ENCODE measurements around the gene MAML3.
A peak's percentile ranks its signal among the peaks of the same experiment; 100 is the strongest.

Gene MAML3

DNA sequence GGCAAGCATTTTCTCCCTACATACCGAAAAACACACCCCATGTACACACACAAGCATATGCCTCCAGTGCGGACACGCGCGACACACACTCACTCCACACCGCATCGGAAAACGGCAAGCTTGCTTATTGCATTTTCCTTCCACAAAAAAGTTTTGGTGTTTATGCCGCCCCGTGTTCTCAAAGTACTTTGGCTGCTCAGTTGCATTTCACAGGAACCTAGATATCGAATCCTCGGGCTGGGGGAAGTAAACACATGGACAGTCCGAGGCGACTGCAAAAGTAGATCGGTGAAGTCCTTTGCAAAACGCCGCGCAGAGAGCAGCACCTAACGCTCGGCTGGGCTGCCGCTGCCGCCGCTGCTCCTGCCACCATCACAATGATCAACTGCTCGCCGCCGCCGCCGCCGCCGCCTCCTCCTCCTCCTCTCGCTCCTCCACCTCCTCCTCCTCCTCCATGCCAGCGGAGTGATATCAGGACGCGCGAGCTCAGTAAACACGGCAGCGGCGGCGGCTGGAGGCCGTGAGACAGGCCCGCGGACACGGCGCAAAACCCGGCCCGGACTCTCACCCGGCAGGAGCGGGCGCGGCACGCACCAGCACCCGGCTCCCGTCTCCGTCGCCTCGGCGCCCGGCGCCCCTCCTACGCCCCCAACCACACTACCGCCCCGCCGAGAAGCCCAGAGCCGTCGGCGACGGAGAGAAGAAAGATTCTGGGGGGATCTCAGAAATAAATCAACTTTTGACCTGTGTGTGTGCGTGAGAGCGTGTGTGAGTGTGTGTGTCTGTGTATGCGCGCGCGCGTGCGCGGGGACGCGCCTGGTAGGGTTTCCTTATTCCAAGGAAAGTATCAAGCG lies at the start of gene MAML3:
Gene MAML3, minus strand, starts transcription at position 467 of the 854 bp plus-strand sequence. CDS start 857 bp downstream, outside the sequence.
- DNase-seq (ENCODE audit: low read depth) = peak; percentile 97
- TF ChIP-seq, protein P1, sequence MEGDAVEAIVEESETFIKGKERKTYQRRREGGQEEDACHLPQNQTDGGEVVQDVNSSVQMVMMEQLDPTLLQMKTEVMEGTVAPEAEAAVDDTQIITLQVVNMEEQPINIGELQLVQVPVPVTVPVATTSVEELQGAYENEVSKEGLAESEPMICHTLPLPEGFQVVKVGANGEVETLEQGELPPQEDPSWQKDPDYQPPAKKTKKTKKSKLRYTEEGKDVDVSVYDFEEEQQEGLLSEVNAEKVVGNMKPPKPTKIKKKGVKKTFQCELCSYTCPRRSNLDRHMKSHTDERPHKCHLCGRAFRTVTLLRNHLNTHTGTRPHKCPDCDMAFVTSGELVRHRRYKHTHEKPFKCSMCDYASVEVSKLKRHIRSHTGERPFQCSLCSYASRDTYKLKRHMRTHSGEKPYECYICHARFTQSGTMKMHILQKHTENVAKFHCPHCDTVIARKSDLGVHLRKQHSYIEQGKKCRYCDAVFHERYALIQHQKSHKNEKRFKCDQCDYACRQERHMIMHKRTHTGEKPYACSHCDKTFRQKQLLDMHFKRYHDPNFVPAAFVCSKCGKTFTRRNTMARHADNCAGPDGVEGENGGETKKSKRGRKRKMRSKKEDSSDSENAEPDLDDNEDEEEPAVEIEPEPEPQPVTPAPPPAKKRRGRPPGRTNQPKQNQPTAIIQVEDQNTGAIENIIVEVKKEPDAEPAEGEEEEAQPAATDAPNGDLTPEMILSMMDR (IDR thresholded peaks at IDR 0.05; ENCODE audit: low read length, missing control alignments) = no peak

DNA sequence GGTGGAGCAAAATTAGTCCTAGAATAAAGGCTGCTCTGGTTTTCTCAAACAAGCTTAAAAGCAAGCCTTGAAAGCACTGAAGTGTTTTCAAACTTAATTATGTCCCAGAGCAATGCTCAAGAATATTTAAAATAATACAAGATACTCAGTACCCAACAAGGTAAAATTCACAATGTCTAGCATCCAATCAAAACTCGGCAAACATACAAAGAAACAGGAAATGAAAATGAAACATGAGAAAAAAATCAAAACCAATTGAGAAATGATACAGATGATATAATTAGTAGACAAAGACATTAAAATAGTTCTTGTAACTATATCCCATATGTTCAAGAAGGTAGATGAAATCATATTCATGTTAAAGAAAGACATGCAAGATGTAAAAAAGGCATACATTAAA lies 45.0 kb upstream of the MAML3 start:
- TF ChIP-seq, protein P1 (IDR thresholded peaks at IDR 0.05; ENCODE audit: low read length, missing control alignments) = no peak
- DNase-seq (ENCODE audit: low read depth) = no peak
- H3K4me3 ChIP-seq (replicated peaks; ENCODE audit: low read depth, low read length) = no peak overlapping the region

More for the DNA sequence above, at the start of gene MAML3:
- H3K4me3 ChIP-seq (replicated peaks; ENCODE audit: low read depth, low read length) = peak within 1 kb of the TSS; percentile 79

DNA sequence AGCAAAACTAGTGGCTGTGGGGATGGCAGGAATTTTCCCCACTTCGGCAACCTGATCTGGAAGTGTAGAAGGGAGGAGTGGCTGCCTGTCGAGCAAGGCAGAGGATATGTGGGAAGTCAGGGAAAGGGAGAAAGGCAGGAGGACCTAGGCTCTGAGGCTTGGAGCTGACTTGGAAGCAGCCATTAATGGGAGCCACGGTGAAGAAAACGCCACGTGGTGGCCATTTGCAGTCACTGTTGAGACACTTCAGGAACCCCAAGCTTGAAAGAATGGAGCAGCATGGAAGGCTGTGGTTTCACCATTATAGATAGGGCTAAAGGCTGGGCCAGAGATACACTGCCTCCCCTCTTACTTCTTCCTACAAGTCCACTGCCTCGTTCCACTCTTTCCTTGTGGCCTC lies 41.8 kb upstream of the MAML3 start:
- TF ChIP-seq, protein P1 (IDR thresholded peaks at IDR 0.05; ENCODE audit: low read length, missing control alignments) = no peak
- H3K4me3 ChIP-seq (replicated peaks; ENCODE audit: low read depth, low read length) = no peak overlapping the region
- DNase-seq (ENCODE audit: low read depth) = no peak

DNA sequence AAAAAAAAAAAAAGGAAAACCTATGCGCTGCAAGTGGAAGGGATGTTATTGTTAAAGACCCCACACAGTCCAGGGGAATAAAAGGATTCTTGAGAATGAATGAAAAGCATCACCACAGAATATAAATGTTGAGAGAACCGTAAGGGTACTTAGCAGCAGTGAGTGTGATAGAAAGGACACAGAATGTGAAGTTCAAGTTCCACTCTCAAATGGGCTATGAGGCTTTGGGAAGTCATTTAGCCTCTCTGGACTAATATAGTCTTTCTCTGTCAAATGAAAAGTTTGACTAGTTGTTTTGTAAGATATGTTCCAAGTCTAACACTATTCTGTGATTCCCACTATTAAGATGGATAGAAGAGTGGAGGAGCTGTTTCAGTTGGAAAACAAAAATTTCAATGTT lies 35.8 kb upstream of the MAML3 start:
- no peak overlapping the region for H3K4me3 ChIP-seq (replicated peaks; ENCODE audit: low read depth, low read length)
- TF ChIP-seq, protein P1 (IDR thresholded peaks at IDR 0.05; ENCODE audit: low read length, missing control alignments) = no peak
- no peak for DNase-seq (ENCODE audit: low read depth)

DNA sequence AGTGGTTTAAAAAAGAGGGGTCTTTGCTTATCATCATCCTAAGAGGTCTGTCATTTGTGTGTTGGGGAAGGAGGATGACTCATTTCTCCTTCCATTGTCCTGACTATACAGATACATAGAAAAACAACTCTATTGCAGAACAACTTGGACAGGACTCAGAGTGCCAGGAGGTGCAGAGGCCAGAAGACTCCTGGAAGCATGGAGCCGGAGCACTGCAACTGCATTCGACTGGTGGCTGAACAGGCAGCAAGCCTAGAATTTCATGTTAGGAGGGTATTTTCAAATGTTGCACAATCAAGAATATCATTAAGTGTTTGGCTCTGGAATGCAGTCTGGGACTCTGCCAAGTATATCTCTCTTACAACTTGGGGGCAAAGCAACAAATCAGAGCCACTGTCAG lies 35.0 kb upstream of the MAML3 start:
- TF ChIP-seq, protein P1 (IDR thresholded peaks at IDR 0.05; ENCODE audit: low read length, missing control alignments) = no peak
- DNase-seq (ENCODE audit: low read depth) = peak; percentile 98
- H3K4me3 ChIP-seq (replicated peaks; ENCODE audit: low read depth, low read length) = no peak overlapping the region

DNA sequence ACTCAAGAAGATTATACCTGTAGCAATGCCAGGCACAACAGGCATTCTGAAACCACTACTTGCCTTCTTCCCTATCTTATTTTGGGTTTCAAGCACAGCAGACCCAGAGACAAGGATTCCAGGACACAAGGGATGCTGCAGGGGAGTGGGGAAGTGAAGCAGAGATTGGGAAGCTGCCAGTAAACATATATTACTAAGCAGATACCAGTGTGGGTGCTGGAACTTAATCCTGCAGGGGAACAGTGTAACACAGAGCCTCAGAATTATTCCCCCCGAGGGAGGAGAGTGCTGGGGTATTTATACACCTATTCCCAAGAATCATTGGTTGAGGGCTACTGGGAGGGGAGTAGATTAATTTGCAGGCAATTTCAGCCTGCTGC lies 33.3 kb upstream of the MAML3 start:
- H3K4me3 ChIP-seq (replicated peaks; ENCODE audit: low read depth, low read length) = no peak overlapping the region
- TF ChIP-seq, protein P1 (IDR thresholded peaks at IDR 0.05; ENCODE audit: low read length, missing control alignments) = no peak
- DNase-seq (ENCODE audit: low read depth) = no peak
